Liver (tissue), 9 donors: ENCODE measurements around the gene PTTG1IP. TPM values are rescaled to one million over a fixed set of nuclear protein-coding genes. Genes with fewer than 3 reads are reported as not detected.

Source experiments
- DNase-seq: peaks from one replicate; pipeline ENCODE4 v3.0.0-alpha.2; 2017; ENCODE audit warnings: low spot score
- H3K27ac ChIP-seq, 2 donors: one replicate each; pipeline ENCODE4 v1.7.0; 2013; ENCODE audit warnings: inconsistent platforms in 2 of 2, low read length in 2 of 2, control low read depth in 1 of 2, low read depth in 1 of 2, mild to moderate bottlenecking in 1 of 2
- H3K27me3 ChIP-seq, 4 donors: one replicate each; pipeline versions ENCODE4 v1.6.1 to v1.7.0; 2013; ENCODE audit warnings: low read length in 3 of 4, inconsistent platforms in 1 of 4, mild to moderate bottlenecking in 1 of 4, moderate library complexity in 1 of 4; ENCODE audit not compliant: control insufficient read depth in 4 of 4, insufficient read depth in 4 of 4
- H3K36me3 ChIP-seq, 4 donors: one replicate each; pipeline versions ENCODE4 v1.6.1 to v1.7.0; 2013; ENCODE audit warnings: low read length in 3 of 4, mild to moderate bottlenecking in 3 of 4, low read depth in 1 of 4, moderate library complexity in 1 of 4; ENCODE audit not compliant: control insufficient read depth in 4 of 4, insufficient read depth in 3 of 4
- H3K4me1 ChIP-seq, 4 donors: one replicate each; pipeline versions ENCODE4 v1.6.1 to v1.7.0; 2013; ENCODE audit warnings: low read length in 3 of 4, mild to moderate bottlenecking in 3 of 4, moderate library complexity in 1 of 4; ENCODE audit not compliant: control insufficient read depth in 4 of 4, insufficient read depth in 4 of 4
- H3K4me3 ChIP-seq, 3 donors: one replicate each; pipeline versions ENCODE4 v1.6.1 to v1.7.0; 2013; ENCODE audit warnings: low read length in 3 of 3, control low read depth in 1 of 3, low read depth in 1 of 3, mild to moderate bottlenecking in 1 of 3
- H3K9ac ChIP-seq, 2 donors: one replicate each; pipeline ENCODE4 v1.7.0; 2013; ENCODE audit warnings: low read length in 2 of 2, mild to moderate bottlenecking in 2 of 2, moderate library complexity in 2 of 2, control low read depth in 1 of 2, low read depth in 1 of 2
- H3K9me3 ChIP-seq, 4 donors: one replicate each; pipeline versions ENCODE4 v1.6.1 to v1.7.0; 2013; ENCODE audit warnings: low read length in 3 of 4; ENCODE audit not compliant: control insufficient read depth in 4 of 4
- EGR1 ChIP-seq, 2 donors: IDR thresholded peaks; 2 replicates each; pipeline ENCODE4 v1.6.1; 2016 to 2018; ENCODE audit warnings: antibody characterized with exemption in 2 of 2, low read depth in 2 of 2
- FOXA1 ChIP-seq: IDR thresholded peaks from 2 replicates; pipeline ENCODE4 v1.6.1; 2016; ENCODE audit warnings: antibody characterized with exemption
- FOXA2 ChIP-seq: IDR thresholded peaks from 2 replicates; pipeline ENCODE4 v1.6.1; 2016; ENCODE audit warnings: antibody characterized with exemption
- GABPA ChIP-seq, 2 donors: IDR thresholded peaks in 1 of 2; conservative IDR thresholded peaks in 1 of 2; 2 replicates each; pipeline ENCODE4 v1.6.1; 2016; ENCODE audit warnings: antibody characterized with exemption in 2 of 2, mild to moderate bottlenecking in 1 of 2, moderate library complexity in 1 of 2
- HNF4A ChIP-seq, 2 donors: conservative IDR thresholded peaks; 2 replicates each; pipeline ENCODE4 v1.6.1; 2016; ENCODE audit warnings: antibody characterized with exemption in 2 of 2, mild to moderate bottlenecking in 2 of 2
- HNF4G ChIP-seq: IDR thresholded peaks from 2 replicates; pipeline ENCODE4 v1.6.1; 2016; ENCODE audit warnings: antibody characterized with exemption
- JUND ChIP-seq, 2 donors: IDR thresholded peaks; 2 replicates each; pipeline ENCODE4 v1.6.1; 2016; ENCODE audit warnings: antibody characterized with exemption in 2 of 2
- NR2F2 ChIP-seq: IDR thresholded peaks from 2 replicates; pipeline ENCODE4 v1.6.1; 2016; ENCODE audit warnings: antibody characterized with exemption
- RAD21 ChIP-seq, 2 donors: IDR thresholded peaks; 2 replicates each; pipeline ENCODE4 v1.6.1; 2016; ENCODE audit warnings: antibody characterized with exemption in 2 of 2, mild to moderate bottlenecking in 2 of 2
- RXRA ChIP-seq, 2 donors: IDR thresholded peaks; 2 replicates each; pipeline ENCODE4 v1.6.1; 2017 to 2018; ENCODE audit warnings: antibody characterized with exemption in 2 of 2, mild to moderate bottlenecking in 1 of 2
- SP1 ChIP-seq: IDR thresholded peaks from 2 replicates; pipeline ENCODE4 v1.6.1; 2018; ENCODE audit warnings: antibody characterized with exemption, mild to moderate bottlenecking
- TAF1 ChIP-seq: conservative IDR thresholded peaks from 2 replicates; pipeline ENCODE4 v1.6.1; 2016; ENCODE audit warnings: antibody characterized with exemption, mild to moderate bottlenecking
- YY1 ChIP-seq: IDR thresholded peaks from 2 replicates; pipeline ENCODE4 v1.6.1; 2016; ENCODE audit warnings: antibody characterized with exemption, mild to moderate bottlenecking
- WGBS: extraction: QIAGEN DNeasy Blood & Tissue Kit; methylation state at CpG from one replicate; pipeline ENCODE4 v1.1.7; 2013; 5-methylcytosine and 5-hydroxymethylcytosine counted together
- polyA plus RNA-seq, 2 donors: library from polyadenylated mRNA; stranded (reverse) in 1 of 2; unstranded in 1 of 2; fragments of 200-250 nt in 1 of 2; fragments of >200 nt in 1 of 2; fragmentation: Nextera tagmentation in 1 of 2; extraction: Ambion mirVana in 1 of 2; gene quantifications; one replicate each; pipeline versions ENCODE4 v1.2.1 to v1.2.3, GENCODE V29; 2013 to 2015
- total RNA-seq, 2 donors: library from RNA; depleted of rRNA; stranded (reverse); fragments of >200 nt; gene quantifications; one replicate each; pipeline ENCODE4 v1.2.3, GENCODE V29; 2014
- TF ChIP-seq, protein P1 (sequence below): IDR thresholded peaks from 2 replicates; pipeline ENCODE4 v1.6.1; 2016; ENCODE audit warnings: antibody characterized with exemption
- TF ChIP-seq, protein P2 (sequence below): IDR thresholded peaks from 2 replicates; pipeline ENCODE4 v1.6.1; 2016; ENCODE audit warnings: antibody characterized with exemption
- TF ChIP-seq, protein P3 (sequence below): fragments of 150-350 bp; IDR thresholded peaks from 2 replicates; pipeline ENCODE4 v1.5.1; 2017; ENCODE audit warnings: improper control_type of control experiment, low read depth, low read length; ENCODE audit not compliant: missing input control
- TF ChIP-seq, protein P4 (sequence below): IDR thresholded peaks from 2 replicates; pipeline ENCODE4 v1.6.1; 2016; ENCODE audit warnings: antibody characterized with exemption, mild to moderate bottlenecking
- TF ChIP-seq, protein P5 (sequence below): IDR thresholded peaks from 2 replicates; pipeline ENCODE4 v1.6.1; 2016; ENCODE audit warnings: antibody characterized with exemption
- donor health status: healthy.
- donor health status: healthy.
- donor health status: healthy.
- donor health status: healthy.
- donor health status: healthy.

The PTTG1IP gene
- total and polyA plus RNA-seq, 4 donors, result 62.0 to 94.0 (median 79.8) TPM

DNA sequence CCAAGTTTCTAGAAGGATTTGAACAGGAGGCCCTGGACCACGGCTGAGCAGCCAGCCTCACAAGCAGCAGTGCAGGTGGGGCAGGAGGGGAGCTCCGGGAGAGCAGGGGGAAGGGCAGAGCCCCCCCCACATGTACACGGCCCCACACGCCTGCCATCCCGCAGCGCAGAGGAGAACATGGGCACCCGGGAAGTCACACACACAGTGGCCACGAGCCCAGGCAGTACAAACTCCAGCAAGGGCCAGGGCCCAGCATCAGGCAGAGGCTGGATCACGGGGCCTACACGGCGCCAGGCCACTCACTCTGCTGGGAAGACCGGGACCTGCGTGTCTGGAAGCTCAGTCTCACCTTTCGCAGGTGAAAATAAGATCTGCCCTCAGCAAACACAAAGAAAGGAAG is 60.9 kb downstream of the PTTG1IP start (continued):
- TF ChIP-seq GABPA (IDR thresholded peaks at IDR 0.05 in 1 of 2, conservative IDR thresholded peaks at IDR 0.05 in 1 of 2) (no peak), RXRA (IDR thresholded peaks at IDR 0.05) (no peak)

DNA sequence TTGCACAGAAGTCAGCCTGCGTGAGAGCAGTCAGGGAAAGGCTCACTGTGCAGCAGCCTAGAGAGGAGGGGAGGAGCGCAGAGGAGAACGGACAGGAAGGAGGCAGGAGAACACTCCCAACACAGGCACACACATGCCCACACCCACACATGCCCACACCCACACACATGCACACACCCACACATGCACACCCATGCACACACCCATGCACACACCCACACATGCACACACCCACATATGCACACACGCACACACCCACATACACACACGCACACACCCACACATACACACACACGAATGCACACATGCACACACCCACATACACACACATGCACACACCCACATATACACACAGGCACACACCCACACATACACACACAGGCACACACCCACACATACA is 62.7 kb downstream of the PTTG1IP start:
- no peaks in the 10 kb centered on the region for H3K9me3 ChIP-seq
- H3K4me3 ChIP-seq, result no peak overlapping the region
- H3K9ac ChIP-seq, result no peak overlapping the region
- WGBS, result 86% methylated on average over 6 of the region's 6 CpGs
- H3K4me1 ChIP-seq, result no peaks in the 10 kb centered on the region
- H3K27me3 ChIP-seq, result no peaks in the 10 kb centered on the region
- DNase-seq, result no peak
- peaks cover 7 to 38% (median 21%) of the 10 kb centered on the region in 4 donors for H3K36me3 ChIP-seq
- TF ChIP-seq SP1 (no peak), FOXA1 (no peak), TAF1 (no peak), FOXA2 (no peak), NR2F2 (no peak), RAD21 (IDR thresholded peaks at IDR 0.05) (no peak), EGR1 (IDR thresholded peaks at IDR 0.05; ENCODE audit: low read depth in 2 of 2) (no peak), HNF4G (no peak), RXRA (IDR thresholded peaks at IDR 0.05) (no peak), HNF4A (conservative IDR thresholded peaks at IDR 0.05) (no peak), JUND (IDR thresholded peaks at IDR 0.05) (no peak), YY1 (no peak)
- TF ChIP-seq, protein P1, sequence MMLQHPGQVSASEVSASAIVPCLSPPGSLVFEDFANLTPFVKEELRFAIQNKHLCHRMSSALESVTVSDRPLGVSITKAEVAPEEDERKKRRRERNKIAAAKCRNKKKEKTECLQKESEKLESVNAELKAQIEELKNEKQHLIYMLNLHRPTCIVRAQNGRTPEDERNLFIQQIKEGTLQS, result no peak
- TF ChIP-seq, protein P2, sequence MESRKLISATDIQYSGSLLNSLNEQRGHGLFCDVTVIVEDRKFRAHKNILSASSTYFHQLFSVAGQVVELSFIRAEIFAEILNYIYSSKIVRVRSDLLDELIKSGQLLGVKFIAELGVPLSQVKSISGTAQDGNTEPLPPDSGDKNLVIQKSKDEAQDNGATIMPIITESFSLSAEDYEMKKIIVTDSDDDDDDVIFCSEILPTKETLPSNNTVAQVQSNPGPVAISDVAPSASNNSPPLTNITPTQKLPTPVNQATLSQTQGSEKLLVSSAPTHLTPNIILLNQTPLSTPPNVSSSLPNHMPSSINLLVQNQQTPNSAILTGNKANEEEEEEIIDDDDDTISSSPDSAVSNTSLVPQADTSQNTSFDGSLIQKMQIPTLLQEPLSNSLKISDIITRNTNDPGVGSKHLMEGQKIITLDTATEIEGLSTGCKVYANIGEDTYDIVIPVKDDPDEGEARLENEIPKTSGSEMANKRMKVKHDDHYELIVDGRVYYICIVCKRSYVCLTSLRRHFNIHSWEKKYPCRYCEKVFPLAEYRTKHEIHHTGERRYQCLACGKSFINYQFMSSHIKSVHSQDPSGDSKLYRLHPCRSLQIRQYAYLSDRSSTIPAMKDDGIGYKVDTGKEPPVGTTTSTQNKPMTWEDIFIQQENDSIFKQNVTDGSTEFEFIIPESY, result no peak
- TF ChIP-seq, protein P3, sequence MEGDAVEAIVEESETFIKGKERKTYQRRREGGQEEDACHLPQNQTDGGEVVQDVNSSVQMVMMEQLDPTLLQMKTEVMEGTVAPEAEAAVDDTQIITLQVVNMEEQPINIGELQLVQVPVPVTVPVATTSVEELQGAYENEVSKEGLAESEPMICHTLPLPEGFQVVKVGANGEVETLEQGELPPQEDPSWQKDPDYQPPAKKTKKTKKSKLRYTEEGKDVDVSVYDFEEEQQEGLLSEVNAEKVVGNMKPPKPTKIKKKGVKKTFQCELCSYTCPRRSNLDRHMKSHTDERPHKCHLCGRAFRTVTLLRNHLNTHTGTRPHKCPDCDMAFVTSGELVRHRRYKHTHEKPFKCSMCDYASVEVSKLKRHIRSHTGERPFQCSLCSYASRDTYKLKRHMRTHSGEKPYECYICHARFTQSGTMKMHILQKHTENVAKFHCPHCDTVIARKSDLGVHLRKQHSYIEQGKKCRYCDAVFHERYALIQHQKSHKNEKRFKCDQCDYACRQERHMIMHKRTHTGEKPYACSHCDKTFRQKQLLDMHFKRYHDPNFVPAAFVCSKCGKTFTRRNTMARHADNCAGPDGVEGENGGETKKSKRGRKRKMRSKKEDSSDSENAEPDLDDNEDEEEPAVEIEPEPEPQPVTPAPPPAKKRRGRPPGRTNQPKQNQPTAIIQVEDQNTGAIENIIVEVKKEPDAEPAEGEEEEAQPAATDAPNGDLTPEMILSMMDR, result no peak
- TF ChIP-seq, protein P4, sequence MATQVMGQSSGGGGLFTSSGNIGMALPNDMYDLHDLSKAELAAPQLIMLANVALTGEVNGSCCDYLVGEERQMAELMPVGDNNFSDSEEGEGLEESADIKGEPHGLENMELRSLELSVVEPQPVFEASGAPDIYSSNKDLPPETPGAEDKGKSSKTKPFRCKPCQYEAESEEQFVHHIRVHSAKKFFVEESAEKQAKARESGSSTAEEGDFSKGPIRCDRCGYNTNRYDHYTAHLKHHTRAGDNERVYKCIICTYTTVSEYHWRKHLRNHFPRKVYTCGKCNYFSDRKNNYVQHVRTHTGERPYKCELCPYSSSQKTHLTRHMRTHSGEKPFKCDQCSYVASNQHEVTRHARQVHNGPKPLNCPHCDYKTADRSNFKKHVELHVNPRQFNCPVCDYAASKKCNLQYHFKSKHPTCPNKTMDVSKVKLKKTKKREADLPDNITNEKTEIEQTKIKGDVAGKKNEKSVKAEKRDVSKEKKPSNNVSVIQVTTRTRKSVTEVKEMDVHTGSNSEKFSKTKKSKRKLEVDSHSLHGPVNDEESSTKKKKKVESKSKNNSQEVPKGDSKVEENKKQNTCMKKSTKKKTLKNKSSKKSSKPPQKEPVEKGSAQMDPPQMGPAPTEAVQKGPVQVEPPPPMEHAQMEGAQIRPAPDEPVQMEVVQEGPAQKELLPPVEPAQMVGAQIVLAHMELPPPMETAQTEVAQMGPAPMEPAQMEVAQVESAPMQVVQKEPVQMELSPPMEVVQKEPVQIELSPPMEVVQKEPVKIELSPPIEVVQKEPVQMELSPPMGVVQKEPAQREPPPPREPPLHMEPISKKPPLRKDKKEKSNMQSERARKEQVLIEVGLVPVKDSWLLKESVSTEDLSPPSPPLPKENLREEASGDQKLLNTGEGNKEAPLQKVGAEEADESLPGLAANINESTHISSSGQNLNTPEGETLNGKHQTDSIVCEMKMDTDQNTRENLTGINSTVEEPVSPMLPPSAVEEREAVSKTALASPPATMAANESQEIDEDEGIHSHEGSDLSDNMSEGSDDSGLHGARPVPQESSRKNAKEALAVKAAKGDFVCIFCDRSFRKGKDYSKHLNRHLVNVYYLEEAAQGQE, result no peak
- TF ChIP-seq, protein P5, sequence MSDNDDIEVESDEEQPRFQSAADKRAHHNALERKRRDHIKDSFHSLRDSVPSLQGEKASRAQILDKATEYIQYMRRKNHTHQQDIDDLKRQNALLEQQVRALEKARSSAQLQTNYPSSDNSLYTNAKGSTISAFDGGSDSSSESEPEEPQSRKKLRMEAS, result no peak
- H3K27ac ChIP-seq, result no peak overlapping the region
